ENCODE measurements around the gene ARHGAP27.

ARHGAP27 gene

DNA sequence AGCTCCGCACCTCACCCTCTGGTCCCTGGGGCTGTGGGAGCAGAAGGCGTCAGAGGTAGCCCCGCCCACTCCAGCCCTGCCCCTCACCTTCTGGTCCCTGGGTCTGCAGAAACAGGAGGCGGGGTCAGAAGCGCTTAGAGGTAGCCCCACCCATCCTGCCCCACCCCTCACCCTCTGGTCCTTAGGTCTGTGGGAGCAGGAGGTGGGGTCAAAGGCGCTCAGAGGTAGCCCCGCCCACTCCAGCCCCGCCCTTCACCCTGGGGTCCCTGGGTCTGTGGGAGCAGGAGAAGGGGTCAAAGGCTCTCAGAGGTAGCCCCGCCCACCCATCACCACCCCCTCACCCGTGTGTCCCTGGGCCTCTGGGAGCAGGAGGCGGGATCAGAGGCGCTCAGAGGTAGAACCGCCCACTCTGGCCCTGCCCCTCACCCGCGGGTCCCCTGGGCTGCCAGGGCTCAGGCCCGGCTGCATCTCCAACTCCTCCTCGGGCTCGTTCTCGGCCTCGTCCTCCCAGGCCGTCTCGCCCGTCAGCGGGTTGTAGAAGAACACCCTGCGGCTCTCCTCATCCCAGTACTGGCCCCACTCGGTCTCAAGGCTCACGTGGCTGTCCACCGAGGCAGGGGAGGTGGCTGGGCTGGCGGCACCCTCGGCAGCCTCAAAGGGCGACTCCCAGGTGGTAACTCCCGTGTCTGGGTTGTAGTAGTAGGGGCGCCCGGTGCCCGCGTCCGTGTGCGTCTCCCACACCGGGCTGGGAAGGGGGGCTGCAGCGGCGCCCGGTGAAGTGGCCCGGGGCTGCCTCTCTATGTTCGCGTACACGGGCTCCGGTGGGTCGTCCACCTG is 27.2 kb downstream of the ARHGAP27 start:
- DNase-seq (ENCODE audit: low read depth in 2 of 2): no peak
- H3K4me3 ChIP-seq (replicated peaks in 1 of 2; ENCODE audit: low read depth in 2 of 2, low read length in 2 of 2): peak overlapping the region; percentile 7 to 15
- TF ChIP-seq, protein P1, sequence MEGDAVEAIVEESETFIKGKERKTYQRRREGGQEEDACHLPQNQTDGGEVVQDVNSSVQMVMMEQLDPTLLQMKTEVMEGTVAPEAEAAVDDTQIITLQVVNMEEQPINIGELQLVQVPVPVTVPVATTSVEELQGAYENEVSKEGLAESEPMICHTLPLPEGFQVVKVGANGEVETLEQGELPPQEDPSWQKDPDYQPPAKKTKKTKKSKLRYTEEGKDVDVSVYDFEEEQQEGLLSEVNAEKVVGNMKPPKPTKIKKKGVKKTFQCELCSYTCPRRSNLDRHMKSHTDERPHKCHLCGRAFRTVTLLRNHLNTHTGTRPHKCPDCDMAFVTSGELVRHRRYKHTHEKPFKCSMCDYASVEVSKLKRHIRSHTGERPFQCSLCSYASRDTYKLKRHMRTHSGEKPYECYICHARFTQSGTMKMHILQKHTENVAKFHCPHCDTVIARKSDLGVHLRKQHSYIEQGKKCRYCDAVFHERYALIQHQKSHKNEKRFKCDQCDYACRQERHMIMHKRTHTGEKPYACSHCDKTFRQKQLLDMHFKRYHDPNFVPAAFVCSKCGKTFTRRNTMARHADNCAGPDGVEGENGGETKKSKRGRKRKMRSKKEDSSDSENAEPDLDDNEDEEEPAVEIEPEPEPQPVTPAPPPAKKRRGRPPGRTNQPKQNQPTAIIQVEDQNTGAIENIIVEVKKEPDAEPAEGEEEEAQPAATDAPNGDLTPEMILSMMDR (IDR thresholded peaks at IDR 0.05; ENCODE audit: low read depth, low read length): no peak

DNA sequence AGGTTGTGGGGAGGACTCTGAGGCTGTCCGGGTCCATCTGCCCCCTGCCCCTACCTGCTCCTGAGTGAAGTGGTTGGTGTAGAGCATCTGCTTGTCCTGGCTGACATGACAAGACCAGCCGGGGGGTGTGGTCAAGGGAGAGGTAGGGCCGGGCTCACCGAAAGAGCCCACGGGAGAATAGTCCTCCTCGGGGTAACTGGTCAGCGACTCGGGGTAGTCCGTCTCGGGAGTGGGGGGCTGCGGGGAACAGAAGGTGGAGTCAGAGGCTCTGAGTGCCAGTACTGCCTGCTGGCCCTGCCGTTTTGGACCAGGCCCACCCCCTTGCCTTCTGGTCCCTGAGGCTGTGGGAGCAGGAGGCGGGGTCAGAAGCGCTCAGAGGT is 27.8 kb downstream of the ARHGAP27 start:
- DNase-seq (ENCODE audit: low read depth in 2 of 2): no peak
- TF ChIP-seq, protein P1 (IDR thresholded peaks at IDR 0.05; ENCODE audit: low read depth, low read length): no peak
- H3K4me3 ChIP-seq (replicated peaks in 1 of 2; ENCODE audit: low read depth in 2 of 2, low read length in 2 of 2): no peak overlapping the region

DNA sequence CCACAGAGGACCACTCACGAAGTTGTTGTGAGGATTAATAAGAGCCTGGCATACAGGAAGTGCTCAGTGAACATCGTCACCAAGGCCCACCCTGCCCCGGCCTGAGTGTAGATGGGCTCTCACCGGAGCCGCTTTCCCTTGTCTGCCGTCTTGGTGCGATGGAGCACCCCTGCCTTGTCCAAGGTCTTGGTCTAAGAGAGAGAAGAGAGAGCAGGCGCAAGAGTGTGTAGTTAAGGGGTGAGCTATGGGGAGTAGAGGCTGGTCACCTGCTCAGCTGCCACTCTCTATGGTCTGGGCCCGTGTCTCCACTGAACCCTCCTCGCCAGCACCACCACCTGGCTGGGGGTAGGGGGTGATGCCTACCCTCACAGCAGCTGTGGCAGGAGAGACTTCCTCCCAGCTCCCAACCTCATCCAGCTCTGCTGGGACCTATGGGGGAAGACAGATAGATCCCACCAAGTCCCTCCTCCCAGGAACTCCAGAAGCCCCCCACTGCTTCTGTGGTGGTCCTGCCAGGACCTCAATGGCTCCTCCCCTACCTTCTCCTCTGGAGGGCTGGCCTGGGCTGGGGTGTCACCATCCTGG is 28.7 kb downstream of the ARHGAP27 start:
- no peak for DNase-seq (ENCODE audit: low read depth in 2 of 2)
- TF ChIP-seq, protein P1 (IDR thresholded peaks at IDR 0.05; ENCODE audit: low read depth, low read length): no peak
- no peak overlapping the region for H3K4me3 ChIP-seq (replicated peaks in 1 of 2; ENCODE audit: low read depth in 2 of 2, low read length in 2 of 2)

DNA sequence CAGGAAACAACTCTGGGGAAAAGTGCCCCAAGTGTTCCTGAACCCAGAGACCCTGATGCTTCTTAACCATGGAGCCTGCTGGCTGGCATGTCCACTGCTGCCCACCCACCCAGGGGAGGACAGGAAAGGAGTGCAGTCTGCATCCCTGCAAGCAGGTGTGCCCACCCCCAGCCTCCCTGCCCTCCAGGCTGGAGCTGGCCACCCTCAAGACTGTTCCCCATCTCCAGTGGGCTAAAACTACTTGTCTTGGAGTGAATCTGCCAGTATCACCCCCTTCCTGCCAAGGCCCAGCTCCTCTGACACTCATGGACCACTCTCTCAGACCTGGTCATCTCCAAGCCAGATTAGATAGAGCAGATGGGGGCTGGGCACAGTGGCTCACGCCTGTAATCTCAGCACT is 29.8 kb downstream of the ARHGAP27 start:
- H3K4me3 ChIP-seq (replicated peaks in 1 of 2; ENCODE audit: low read depth in 2 of 2, low read length in 2 of 2): no peak overlapping the region
- DNase-seq (ENCODE audit: low read depth in 2 of 2): no peak
- TF ChIP-seq, protein P1 (IDR thresholded peaks at IDR 0.05; ENCODE audit: low read depth, low read length): no peak

DNA sequence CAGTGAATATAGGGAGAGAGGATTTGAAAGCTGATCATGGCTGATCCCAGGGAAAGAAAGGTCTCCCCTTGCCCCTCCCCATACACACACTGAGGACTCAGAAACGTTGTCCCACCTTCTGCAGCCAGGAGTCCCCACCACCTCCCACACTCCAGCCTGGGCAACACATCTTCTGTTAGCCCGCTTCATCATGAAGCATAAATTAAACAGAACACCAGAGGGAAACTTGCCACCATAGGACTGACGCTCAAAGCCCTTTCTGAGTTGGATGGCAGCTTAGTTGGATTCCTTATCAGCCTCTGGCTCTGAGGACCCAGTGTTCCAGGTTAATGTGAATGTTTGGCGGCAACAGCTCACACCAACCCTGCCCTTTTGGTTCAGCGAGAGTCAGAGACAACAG is 33.9 kb downstream of the ARHGAP27 start:
- H3K4me3 ChIP-seq (replicated peaks in 1 of 2; ENCODE audit: low read depth in 2 of 2, low read length in 2 of 2): no peak overlapping the region
- DNase-seq (ENCODE audit: low read depth in 2 of 2): no peak
- TF ChIP-seq, protein P1 (IDR thresholded peaks at IDR 0.05; ENCODE audit: low read depth, low read length): no peak

DNA sequence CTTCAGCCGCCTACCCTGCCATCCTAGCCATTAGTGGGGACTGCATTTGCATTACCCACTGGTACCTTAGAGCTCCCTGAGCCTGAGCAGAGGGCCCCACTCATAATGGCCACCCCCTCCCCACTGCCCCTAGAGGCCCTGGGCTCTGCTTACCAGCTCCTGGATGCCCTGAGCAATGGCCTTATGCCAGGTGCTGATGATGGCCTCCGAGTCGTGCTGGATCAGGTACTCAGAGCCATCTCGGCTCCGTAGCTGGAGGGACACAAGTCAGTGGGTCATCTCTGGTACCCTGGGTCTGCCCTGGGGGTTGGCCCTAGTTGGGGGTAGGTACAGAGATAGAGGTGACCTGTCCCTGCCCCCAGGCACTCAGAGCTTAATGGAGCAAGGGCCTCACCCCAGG is 34.9 kb downstream of the ARHGAP27 start:
- TF ChIP-seq, protein P1 (IDR thresholded peaks at IDR 0.05; ENCODE audit: low read depth, low read length): no peak
- no peak overlapping the region for H3K4me3 ChIP-seq (replicated peaks in 1 of 2; ENCODE audit: low read depth in 2 of 2, low read length in 2 of 2)
- DNase-seq (ENCODE audit: low read depth in 2 of 2): no peak
